PFSK-1 (cell line): ENCODE data around the gene MKKS.

ENCODE experiments used
- FOXP2 ChIP-seq: optimal IDR thresholded peaks from 2 replicates; pipeline ENCODE3; 2011; ENCODE audit warnings: borderline replicate concordance, control low read depth, inconsistent platforms; ENCODE audit not compliant: insufficient read depth; ENCODE audit errors: extremely low read length, extremely low read depth
- POLR2AphosphoS5 ChIP-seq: IDR thresholded peaks from 2 replicates; pipeline ENCODE4 v1.6.1; 2012; ENCODE audit warnings: low read depth, mild to moderate bottlenecking, control low read depth, low read length, moderate library complexity
- REST ChIP-seq, 2 experiments: IDR thresholded peaks; 2 replicates each; pipeline versions ENCODE4 v1.6.1 to v1.8.0; 2011 to 2012; ENCODE audit warnings: low read depth in 2 of 2, low read length in 2 of 2, control low read depth in 1 of 2, inconsistent platforms in 1 of 2, mild to moderate bottlenecking in 1 of 2, moderate library complexity in 1 of 2; ENCODE audit not compliant: insufficient read depth in 1 of 2
- SIN3A ChIP-seq: IDR thresholded peaks from 2 replicates; pipeline ENCODE4 v1.6.1; 2012; ENCODE audit warnings: mild to moderate bottlenecking, low read length, moderate library complexity, borderline replicate concordance; ENCODE audit not compliant: insufficient read depth
- TAF1 ChIP-seq: IDR thresholded peaks from 2 replicates; pipeline ENCODE4 v1.6.1; 2012; ENCODE audit warnings: low read length, control low read depth, borderline replicate concordance; ENCODE audit not compliant: insufficient read depth

Gene MKKS

GRCh38 chr20:10379761-10380160, 54.3 kb downstream of the MKKS start:
- no peak for TF ChIP-seq REST (IDR thresholded peaks at IDR 0.05; ENCODE audit: insufficient read depth in 1 of 2, low read depth in 2 of 2, low read length in 2 of 2)
- no peak for TF ChIP-seq SIN3A
- no peak for TF ChIP-seq POLR2AphosphoS5
- no peak for TF ChIP-seq FOXP2
- TF ChIP-seq TAF1: no peak

GRCh38 chr20:10376270-10377075, 57.5 kb downstream of the MKKS start:
- TF ChIP-seq SIN3A (no peak), TAF1 (no peak), REST (IDR thresholded peaks at IDR 0.05; ENCODE audit: insufficient read depth in 1 of 2, low read depth in 2 of 2, low read length in 2 of 2) (no peak), POLR2AphosphoS5 (no peak), FOXP2 (no peak)

DNA sequence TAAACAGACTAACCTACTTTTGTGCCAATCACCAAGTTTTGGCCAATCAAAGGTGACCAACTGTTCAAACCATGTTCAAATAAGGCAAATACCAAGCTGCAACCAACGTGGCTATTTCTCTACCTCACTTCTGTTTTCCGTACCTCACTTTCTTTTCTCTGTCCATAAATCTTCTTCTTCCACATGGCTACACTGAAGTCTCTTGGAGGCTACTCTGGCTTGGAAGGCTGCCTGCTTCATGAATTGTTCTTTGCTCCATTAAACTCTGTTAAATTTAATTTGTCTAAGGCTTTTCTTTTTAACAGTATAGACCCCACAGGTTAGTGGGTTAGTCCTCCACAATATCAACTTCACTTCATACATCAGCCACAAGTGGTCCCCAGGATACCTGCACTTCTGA, 58.8 kb downstream of the MKKS start:
- TF ChIP-seq TAF1 (no peak), REST (IDR thresholded peaks at IDR 0.05; ENCODE audit: insufficient read depth in 1 of 2, low read depth in 2 of 2, low read length in 2 of 2) (no peak), FOXP2 (no peak), SIN3A (no peak), POLR2AphosphoS5 (no peak)

GRCh38 chr20:10374036-10374435, 60.0 kb downstream of the MKKS start:
- TF ChIP-seq SIN3A (no peak), FOXP2 (no peak), TAF1 (no peak), REST (IDR thresholded peaks at IDR 0.05; ENCODE audit: insufficient read depth in 1 of 2, low read depth in 2 of 2, low read length in 2 of 2) (no peak), POLR2AphosphoS5 (no peak)

- TF ChIP-seq POLR2AphosphoS5 (no peak), TAF1 (no peak), REST (IDR thresholded peaks at IDR 0.05; ENCODE audit: insufficient read depth in 1 of 2, low read depth in 2 of 2, low read length in 2 of 2) (no peak), SIN3A (no peak), FOXP2 (no peak)
Observed at GRCh38 chr20:10371467-10371866, 62.6 kb downstream of the MKKS start.
